Measurements from ENCODE around the gene KRT71.

KRT71 gene

GRCh38 chr12:52535574-52535973, 17.4 kb downstream of the KRT71 start:
- no peak for DNase-seq

- DNase-seq, result no peak
Observed at GRCh38 chr12:52534482-52534881, 18.5 kb downstream of the KRT71 start.

GRCh38 chr12:52533686-52534470, 19.1 kb downstream of the KRT71 start:
- no peak for DNase-seq

- DNase-seq, result no peak
Observed at GRCh38 chr12:52532636-52533035, 20.3 kb downstream of the KRT71 start.

- no peak for DNase-seq
Observed at GRCh38 chr12:52531566-52532300, 21.2 kb downstream of the KRT71 start.

GRCh38 chr12:52530905-52531304, 22.0 kb downstream of the KRT71 start:
- no peak for DNase-seq

- DNase-seq, result no peak
Observed at GRCh38 chr12:52530366-52530765, 22.6 kb downstream of the KRT71 start.

- DNase-seq, result no peak
Observed at GRCh38 chr12:52529846-52530245, 23.1 kb downstream of the KRT71 start.

- no peak for DNase-seq
Observed at GRCh38 chr12:52529417-52529816, 23.5 kb downstream of the KRT71 start.

- DNase-seq, result no peak
Observed at GRCh38 chr12:52528641-52529143, 24.3 kb downstream of the KRT71 start.

GRCh38 chr12:52527121-52527800, 25.7 kb downstream of the KRT71 start:
- no peak for DNase-seq

GRCh38 chr12:52526511-52526951, 26.4 kb downstream of the KRT71 start:
- DNase-seq, result no peak

GRCh38 chr12:52525661-52526499, 27.1 kb downstream of the KRT71 start:
- no peak for DNase-seq

- DNase-seq, result peak; percentile 37
Observed at GRCh38 chr12:52524898-52525591, 27.9 kb downstream of the KRT71 start.

GRCh38 chr12:52524241-52524897, 28.6 kb downstream of the KRT71 start:
- DNase-seq, result no peak

GRCh38 chr12:52523824-52524223, 29.1 kb downstream of the KRT71 start:
- peak; percentile 40 for DNase-seq

- DNase-seq, result peak; percentile 68
Observed at GRCh38 chr12:52522346-52523011, 30.5 kb downstream of the KRT71 start.

- no peak for DNase-seq
Observed at GRCh38 chr12:52521568-52522266, 31.2 kb downstream of the KRT71 start.

- DNase-seq, result peak; percentile 43
Observed at GRCh38 chr12:52521175-52521567, 31.8 kb downstream of the KRT71 start.
